HCT116 (cell line): Measurements from ENCODE around the gene ZYX. TPM values are rescaled to one million over a fixed set of nuclear protein-coding genes. Genes with fewer than 3 reads are reported as not detected.

Experiments
- ATAC-seq: fragments of 200-7000 bp; cut with Tn5 transposase; 2 replicates; pipeline ENCODE4 v1.9.1; 2020; ENCODE audit warnings: mild to moderate bottlenecking, moderate library complexity
- BruUV-seq: library from RNA; stranded (reverse); fragments of 400-500 nt; replicated peaks from 2 replicates; lab custom pipeline; 2021; lab: Mats Ljungman, UMichigan
- CTCF ChIA-PET: fragments of 300-600 bp; sonication (Branson Sonifier 250); formaldehyde crosslinking; loops from one replicate; lab custom pipeline; 2021; ENCODE audit warnings: antibody characterized with exemption; lab: Charles Lee
- POLR2A ChIA-PET: fragments of 300-600, 350-600 bp; sonication (Branson Sonifier 250); formaldehyde crosslinking; loops from one replicate; lab custom pipeline; 2021; ENCODE audit warnings: antibody characterized with exemption; lab: Charles Lee
- RAD21 ChIA-PET, 2 experiments: fragments of 300-600 bp; sonication (Branson Sonifier 250); formaldehyde crosslinking; loops; one replicate each; lab custom pipeline; 2023; ENCODE audit warnings: low total read pairs in 2 of 2; ENCODE audit not compliant: uncharacterized antibody in 2 of 2, unreplicated experiment in 2 of 2, low non-redundant PET in 1 of 2; lab: Charles Lee
- DNase-seq: peaks from one replicate; pipeline ENCODE4 v3.0.0-alpha.2; 2010; ENCODE audit warnings: low read depth, low spot score
- H2AFZ ChIP-seq: fragments of 200-600 bp; shearing (Covaris generic), sonication (generic); 2 replicates; pipeline ENCODE4 v1.6.1; 2017; ENCODE audit warnings: low read depth, mixed run types, mixed read lengths, antibody characterized with exemption, low read length; ENCODE audit not compliant: poor library complexity, severe bottlenecking
- H3K27ac ChIP-seq: 2 replicates; pipeline ENCODE4 v1.5.1; 2012; ENCODE audit warnings: low read depth, low read length
- H3K27me3 ChIP-seq: fragments of 200-600 bp; sonication (generic); 2 replicates; pipeline ENCODE4 v1.6.1; 2016; ENCODE audit warnings: mixed run types, low read length, mixed read lengths; ENCODE audit not compliant: insufficient read depth
- H3K36me3 ChIP-seq, 2 experiments: fragments of 200-500 bp in 1 of 2; fragments of 200-600 bp in 1 of 2; sonication (Bioruptor generic) in 1 of 2; sonication (generic) in 1 of 2; 2 replicates each; pipeline versions ENCODE4 v1.5.1 to v1.6.1; 2014 to 2016; ENCODE audit warnings: low read length in 2 of 2, inconsistent platforms in 1 of 2, mixed read lengths in 1 of 2, mixed run types in 1 of 2; ENCODE audit not compliant: insufficient read depth in 2 of 2, control insufficient read depth in 1 of 2
- H3K4me1 ChIP-seq, 2 experiments: fragments of 200-600 bp in 1 of 2; sonication (generic) in 1 of 2; 2 replicates each; pipeline versions ENCODE4 v1.5.1 to v1.6.1; 2012 to 2017; ENCODE audit warnings: low read length in 2 of 2, inconsistent platforms in 1 of 2, mild to moderate bottlenecking in 1 of 2, mixed read lengths in 1 of 2, mixed run types in 1 of 2, moderate library complexity in 1 of 2; ENCODE audit not compliant: insufficient read depth in 2 of 2, control insufficient read depth in 1 of 2
- H3K4me2 ChIP-seq: fragments of 200-600 bp; sonication (generic); 2 replicates; pipeline ENCODE4 v1.6.1; 2017; ENCODE audit warnings: mixed run types, low read length, mixed read lengths
- H3K4me3 ChIP-seq, 2 experiments: fragments of 200-600 bp in 1 of 2; sonication (generic) in 1 of 2; replicated peaks in 1 of 2; 2 replicates each; pipeline ENCODE4 v1.5.1; 2011 to 2016; ENCODE audit warnings: low read length in 2 of 2, control low read depth in 1 of 2, low read depth in 1 of 2, mild to moderate bottlenecking in 1 of 2, mixed read lengths in 1 of 2, mixed run types in 1 of 2
- H3K79me2 ChIP-seq: fragments of 200-600 bp; sonication (generic); 2 replicates; pipeline ENCODE4 v1.6.1; 2017; ENCODE audit warnings: mild to moderate bottlenecking, mixed run types, low read length, moderate library complexity, mixed read lengths; ENCODE audit not compliant: insufficient read depth
- H3K9ac ChIP-seq: fragments of 200-600 bp; sonication (generic); 2 replicates; pipeline ENCODE4 v1.6.1; 2016; ENCODE audit warnings: low read length, mixed read lengths
- H3K9me2 ChIP-seq: fragments of 200-600 bp; sonication (generic), shearing (Covaris generic); 2 replicates; pipeline ENCODE4 v1.6.1; 2017; ENCODE audit warnings: mixed run types, mild to moderate bottlenecking, moderate library complexity; ENCODE audit not compliant: insufficient read depth
- H3K9me3 ChIP-seq, 2 experiments: fragments of 200-500 bp in 1 of 2; fragments of 200-600 bp in 1 of 2; sonication (Bioruptor generic) in 1 of 2; sonication (generic) in 1 of 2; 2 replicates each; pipeline ENCODE4 v1.6.1; 2014 to 2017; ENCODE audit warnings: low read length in 2 of 2, mixed read lengths in 2 of 2, inconsistent platforms in 1 of 2, low read depth in 1 of 2, mild to moderate bottlenecking in 1 of 2, mixed run types in 1 of 2, moderate library complexity in 1 of 2; ENCODE audit not compliant: control insufficient read depth in 1 of 2, insufficient read depth in 1 of 2
- H4K20me1 ChIP-seq: fragments of 200-600 bp; sonication (generic), shearing (Covaris generic); 2 replicates; pipeline ENCODE4 v1.6.1; 2017; ENCODE audit warnings: mixed run types, mild to moderate bottlenecking, moderate library complexity; ENCODE audit not compliant: insufficient read depth
- EZH2 ChIP-seq: fragments of 200-600 bp; sonication (generic); IDR thresholded peaks from 2 replicates; pipeline ENCODE4 v1.6.1; 2017; ENCODE audit warnings: antibody characterized with exemption, mixed run types
- YY1 ChIP-seq: IDR thresholded peaks from 2 replicates; pipeline ENCODE4 v1.6.1; 2011; ENCODE audit warnings: low read length, low read depth, moderate library complexity, mild to moderate bottlenecking; ENCODE audit not compliant: insufficient replicate concordance; ENCODE audit errors: extremely low read depth
- ZFX ChIP-seq: fragments of 450-650 bp; IDR thresholded peaks from 2 replicates; pipeline ENCODE4 v1.6.1; 2017
- intact Hi-C: fragments of 100-400 bp; cut with micrococcal nuclease; formaldehyde crosslinking; loops from 2 replicates; pipeline ENCODE4 v1.10.0; 2022
- total RNA-seq: library from RNA; stranded (reverse); gene quantifications from one replicate; pipeline ENCODE4 v1.2.1, GENCODE V29; 2021; ENCODE audit not compliant: unreplicated experiment
- TF ChIP-seq, protein P1 (sequence below): IDR thresholded peaks from 2 replicates; pipeline ENCODE4 v1.6.1; 2011; ENCODE audit warnings: mild to moderate bottlenecking, low read length, moderate library complexity; ENCODE audit not compliant: insufficient replicate concordance; ENCODE audit errors: extremely low read depth

Gene ZYX
- total RNA-seq, 1 experiment from 2014 or later = 144 TPM

DNA sequence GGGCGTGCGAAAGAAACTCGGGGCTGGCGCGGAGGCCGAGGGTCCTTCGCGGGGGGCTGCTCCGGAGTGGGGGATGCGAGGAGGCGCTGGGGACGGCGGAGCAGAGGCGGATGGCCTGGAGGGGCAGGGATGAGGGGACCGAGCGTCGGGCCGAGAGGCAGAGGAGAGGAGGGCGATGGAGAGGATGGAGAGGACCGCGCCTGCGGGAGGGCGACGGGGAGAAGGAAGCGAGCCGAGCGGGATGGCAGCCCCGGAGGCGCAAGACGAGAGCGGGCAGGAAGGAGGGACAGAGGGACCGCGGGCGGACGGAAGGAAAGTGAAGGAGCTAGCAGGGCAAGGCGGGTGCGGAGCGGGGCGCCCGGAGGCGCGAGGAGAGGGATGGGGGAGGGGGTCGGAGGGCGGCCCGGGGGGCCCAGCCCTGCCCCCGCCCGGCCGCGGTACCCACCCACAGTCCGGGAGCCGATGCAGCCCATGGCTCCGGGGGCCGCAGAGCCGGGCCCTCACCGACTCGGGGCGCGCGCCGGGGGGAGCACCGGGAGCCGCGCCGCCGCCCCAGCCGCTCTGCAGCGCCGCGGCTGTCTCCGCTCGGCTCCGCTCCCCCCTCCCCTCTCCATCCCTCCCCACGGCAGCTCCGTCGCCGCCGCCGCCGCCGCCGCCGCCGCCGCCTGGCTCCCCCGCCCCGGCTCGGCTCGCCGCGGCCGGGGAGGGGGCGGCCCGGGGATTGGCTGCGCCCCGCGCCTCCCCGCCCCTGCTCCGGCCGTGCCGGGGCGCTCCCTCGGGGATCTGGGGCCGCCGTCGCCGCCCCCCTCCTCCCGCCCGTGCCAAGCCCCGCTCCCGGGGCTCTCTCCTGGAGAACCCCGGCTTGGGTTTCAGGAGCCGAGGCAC is 18.8 kb upstream of the ZYX start, which contains the start of gene FAM131B:
Gene FAM131B (minus strand): TSS at position 583 of the 885 bp plus-strand sequence. CDS start 110 bp downstream, at position 473.
- POLR2A ChIA-PET = no interaction called here
- RAD21 ChIA-PET = no interaction called here
- Histone ChIP-seq H3K4me3 (peak within 1 kb of the TSS; percentile 34 to 53), H3K79me2 (no peaks in the 10 kb centered on the region), H3K4me1 (peaks cover 0 to 8% of the 10 kb centered on the region in 2 experiments; a peak in 1 of 4 replicates), H3K36me3 (no peaks in the 10 kb centered on the region), H3K27me3 (no peaks in the 10 kb centered on the region), H3K9me2 (no peaks in the 10 kb centered on the region), H4K20me1 (no peaks in the 10 kb centered on the region), H3K9me3 (no peaks in the 10 kb centered on the region), H3K27ac (no peak within 1 kb of the TSS), H3K9ac (no peak within 1 kb of the TSS), H3K4me2 (peak within 1 kb of the TSS; percentile 67), H2AFZ (no peak within 1 kb of the TSS)
- CTCF ChIA-PET = no interaction called here
- no TSS peak for BruUV-seq
- TF ChIP-seq EZH2 = no peak
- no peak for TF ChIP-seq ZFX
- ATAC-seq (peak; percentile 56), DNase-seq (no peak)
- intact Hi-C loops = loop anchor here (1.0 kb wide), 1 partner anchor 17 kb away; no protein-coding TSS in a partner anchor

DNA sequence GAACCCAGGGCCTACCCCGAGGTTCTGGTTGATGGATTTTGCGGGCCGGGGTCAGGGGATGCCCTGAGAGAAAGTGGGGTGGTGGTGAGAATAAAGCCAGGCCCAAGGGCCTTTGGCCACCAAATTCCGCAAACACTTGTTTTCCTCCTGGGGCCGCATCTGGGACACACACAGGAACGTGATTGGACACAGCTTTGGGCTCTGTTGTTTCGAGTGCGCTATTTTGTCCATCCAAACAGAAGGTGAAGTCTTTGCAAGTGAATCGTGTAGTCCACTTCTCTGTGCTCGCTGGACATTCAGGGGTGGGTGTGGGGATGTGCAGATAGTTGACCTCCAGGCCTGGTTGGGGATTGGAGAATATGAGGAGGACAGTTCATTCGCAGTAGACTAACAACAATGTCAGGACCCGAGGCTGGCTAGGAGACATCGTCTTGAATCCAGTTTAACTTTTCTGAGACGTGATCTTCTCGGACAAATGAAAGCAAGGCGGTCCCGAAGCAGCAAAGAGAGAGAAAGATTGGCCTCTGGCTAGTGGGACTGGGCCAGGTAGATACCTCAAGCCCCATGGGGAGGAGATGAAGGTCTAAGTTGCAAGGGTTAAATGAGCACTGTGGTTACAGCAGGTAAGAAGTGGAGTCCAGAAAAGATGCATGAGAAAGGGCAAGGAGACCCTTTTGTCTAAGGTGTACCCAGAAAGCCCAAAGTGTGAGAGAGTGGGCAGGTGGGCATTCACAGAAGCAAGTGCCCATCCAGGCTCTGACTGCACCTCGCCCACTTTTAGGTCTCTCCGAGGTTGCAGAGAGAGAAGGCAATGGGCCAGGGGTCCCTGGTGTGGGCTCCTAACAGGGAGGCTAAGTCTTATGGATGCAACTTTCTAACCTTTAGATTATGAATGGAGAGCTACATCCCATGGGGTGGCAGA is 17.9 kb upstream of the ZYX start:
- Histone ChIP-seq H3K9ac (no peak overlapping the region), H4K20me1 (no peaks in the 10 kb centered on the region), H3K4me3 (no peak overlapping the region), H3K4me2 (no peak overlapping the region), H3K79me2 (no peaks in the 10 kb centered on the region), H3K27me3 (no peaks in the 10 kb centered on the region), H2AFZ (no peak overlapping the region), H3K9me2 (no peaks in the 10 kb centered on the region), H3K36me3 (no peaks in the 10 kb centered on the region), H3K4me1 (peaks cover 8 to 17% of the 10 kb centered on the region in 2 experiments), H3K27ac (no peak overlapping the region), H3K9me3 (no peaks in the 10 kb centered on the region)
- intact Hi-C loops = no loop called here
- TF ChIP-seq, protein P1, sequence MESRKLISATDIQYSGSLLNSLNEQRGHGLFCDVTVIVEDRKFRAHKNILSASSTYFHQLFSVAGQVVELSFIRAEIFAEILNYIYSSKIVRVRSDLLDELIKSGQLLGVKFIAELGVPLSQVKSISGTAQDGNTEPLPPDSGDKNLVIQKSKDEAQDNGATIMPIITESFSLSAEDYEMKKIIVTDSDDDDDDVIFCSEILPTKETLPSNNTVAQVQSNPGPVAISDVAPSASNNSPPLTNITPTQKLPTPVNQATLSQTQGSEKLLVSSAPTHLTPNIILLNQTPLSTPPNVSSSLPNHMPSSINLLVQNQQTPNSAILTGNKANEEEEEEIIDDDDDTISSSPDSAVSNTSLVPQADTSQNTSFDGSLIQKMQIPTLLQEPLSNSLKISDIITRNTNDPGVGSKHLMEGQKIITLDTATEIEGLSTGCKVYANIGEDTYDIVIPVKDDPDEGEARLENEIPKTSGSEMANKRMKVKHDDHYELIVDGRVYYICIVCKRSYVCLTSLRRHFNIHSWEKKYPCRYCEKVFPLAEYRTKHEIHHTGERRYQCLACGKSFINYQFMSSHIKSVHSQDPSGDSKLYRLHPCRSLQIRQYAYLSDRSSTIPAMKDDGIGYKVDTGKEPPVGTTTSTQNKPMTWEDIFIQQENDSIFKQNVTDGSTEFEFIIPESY = no peak
- TF ChIP-seq YY1 = no peak
- CTCF ChIA-PET = no interaction called here
- no TSS peak for BruUV-seq
- no peak for ATAC-seq
- POLR2A ChIA-PET = no interaction called here
- DNase-seq = no peak
- RAD21 ChIA-PET = no interaction called here
